Activated T-helper 2 cell treated with anti-CD3 and anti-CD28 coated beads, Interferon-gamma antibody, Interleukin-2, Interleukin-4, amounts not matched to agents 10 μg/mL and 5 μg/mL and 100 μg/mL, durations not matched to agents 14 hours and 24 hours and 36 hours (primary cell): ENCODE results near the gene RAPGEF5. TPM values are rescaled to one million over a fixed set of nuclear protein-coding genes. Genes with fewer than 3 reads are reported as not detected.

Experiments used
- DNase-seq: peaks from one replicate; pipeline ENCODE4 v3.0.0; 2021; ENCODE audit warnings: low spot score
- H3K27ac Mint-ChIP-seq: one replicate; pipeline ENCODE4 v1.8.0; 2021; ENCODE audit warnings: mixed read lengths
- H3K27me3 Mint-ChIP-seq: one replicate; pipeline ENCODE4 v1.8.0; 2021; ENCODE audit warnings: low read depth, mixed read lengths
- H3K36me3 Mint-ChIP-seq: one replicate; pipeline ENCODE4 v1.8.0; 2021; ENCODE audit warnings: low read depth, mixed read lengths
- H3K4me1 Mint-ChIP-seq: one replicate; pipeline ENCODE4 v1.8.0; 2021; ENCODE audit warnings: low read depth, mixed read lengths
- H3K4me3 Mint-ChIP-seq: one replicate; pipeline ENCODE4 v1.8.0; 2021; ENCODE audit warnings: low read depth, mild to moderate bottlenecking, moderate library complexity, mixed read lengths
- H3K9me3 Mint-ChIP-seq: one replicate; pipeline ENCODE4 v1.8.0; 2021; ENCODE audit warnings: mixed read lengths
- intact Hi-C: fragments of 100-400 bp; cut with micrococcal nuclease; formaldehyde crosslinking; loops from one replicate; pipeline ENCODE4 v1.15.1; 2023
- total RNA-seq: library from RNA; stranded (reverse); gene quantifications from 2 replicates; pipeline ENCODE4 v1.2.3, GENCODE V29; 2022

Gene RAPGEF5
- total RNA-seq, 1 donor from 2014 or later = 0.82 TPM

- H3K27ac Mint-ChIP-seq = no peak overlapping the region
- DNase-seq = no peak
- no peaks in the 10 kb centered on the region for H3K4me1 Mint-ChIP-seq
- peaks cover 11% of the 10 kb centered on the region for H3K27me3 Mint-ChIP-seq
- intact Hi-C loops = no loop called here
- H3K36me3 Mint-ChIP-seq = no peaks in the 10 kb centered on the region
- no peaks in the 10 kb centered on the region for H3K9me3 Mint-ChIP-seq
- no peak overlapping the region for H3K4me3 Mint-ChIP-seq
Measured at GRCh38 chr7:22192801-22193200, 164.2 kb downstream of the RAPGEF5 start.

- intact Hi-C loops = no loop called here
Measured at GRCh38 chr7:22190736-22191135, 166.2 kb downstream of the RAPGEF5 start.

GRCh38 chr7:22189741-22190140, 167.2 kb downstream of the RAPGEF5 start:
- Mint-ChIP-seq H3K27ac (no peak overlapping the region), H3K9me3 (no peaks in the 10 kb centered on the region), H3K4me1 (no peaks in the 10 kb centered on the region), H3K4me3 (no peak overlapping the region), H3K27me3 (peaks cover 16% of the 10 kb centered on the region), H3K36me3 (no peaks in the 10 kb centered on the region)
- intact Hi-C loops = no loop called here
- no peak for DNase-seq

More at GRCh38 chr7:22190736-22191135, 166.2 kb downstream of the RAPGEF5 start:
- Mint-ChIP-seq H3K4me1 (no peaks in the 10 kb centered on the region), H3K4me3 (no peak overlapping the region), H3K27me3 (peaks cover 12% of the 10 kb centered on the region), H3K9me3 (no peaks in the 10 kb centered on the region), H3K27ac (no peak overlapping the region), H3K36me3 (no peaks in the 10 kb centered on the region)
- DNase-seq = no peak

GRCh38 chr7:22189230-22189629, 167.7 kb downstream of the RAPGEF5 start:
- no peaks in the 10 kb centered on the region for H3K9me3 Mint-ChIP-seq
- intact Hi-C loops = no loop called here

GRCh38 chr7:22187691-22188348, 169.1 kb downstream of the RAPGEF5 start:
- peaks cover 18% of the 10 kb centered on the region for H3K27me3 Mint-ChIP-seq
- H3K9me3 Mint-ChIP-seq = no peaks in the 10 kb centered on the region
- H3K27ac Mint-ChIP-seq = no peak overlapping the region
- H3K4me3 Mint-ChIP-seq = no peak overlapping the region
- no peaks in the 10 kb centered on the region for H3K36me3 Mint-ChIP-seq
- intact Hi-C loops = no loop called here
- no peak for DNase-seq
- H3K4me1 Mint-ChIP-seq = peaks cover 9% of the 10 kb centered on the region

More at GRCh38 chr7:22189230-22189629, 167.7 kb downstream of the RAPGEF5 start:
- Mint-ChIP-seq H3K27ac (no peak overlapping the region), H3K4me1 (peaks cover 2% of the 10 kb centered on the region), H3K36me3 (no peaks in the 10 kb centered on the region), H3K27me3 (peaks cover 21% of the 10 kb centered on the region), H3K4me3 (no peak overlapping the region)
- no peak for DNase-seq

GRCh38 chr7:22185559-22185958, 171.4 kb downstream of the RAPGEF5 start:
- Mint-ChIP-seq H3K36me3 (no peaks in the 10 kb centered on the region), H3K4me1 (peaks cover 18% of the 10 kb centered on the region), H3K4me3 (no peak overlapping the region), H3K27me3 (peaks cover 26% of the 10 kb centered on the region), H3K27ac (no peak overlapping the region), H3K9me3 (no peaks in the 10 kb centered on the region)
- no peak for DNase-seq
- intact Hi-C loops = no loop called here

- H3K9me3 Mint-ChIP-seq = no peaks in the 10 kb centered on the region
- H3K4me1 Mint-ChIP-seq = peaks cover 18% of the 10 kb centered on the region
- H3K4me3 Mint-ChIP-seq = no peak overlapping the region
- intact Hi-C loops = no loop called here
- DNase-seq = no peak
- peaks cover 3% of the 10 kb centered on the region for H3K36me3 Mint-ChIP-seq
- no peak overlapping the region for H3K27ac Mint-ChIP-seq
- H3K27me3 Mint-ChIP-seq = peaks cover 24% of the 10 kb centered on the region
Measured at GRCh38 chr7:22184549-22185199, 172.3 kb downstream of the RAPGEF5 start.

- Mint-ChIP-seq H3K9me3 (no peaks in the 10 kb centered on the region), H3K4me1 (peaks cover 18% of the 10 kb centered on the region), H3K27me3 (peaks cover 21% of the 10 kb centered on the region), H3K4me3 (no peak overlapping the region), H3K36me3 (peaks cover 3% of the 10 kb centered on the region), H3K27ac (no peak overlapping the region)
- no peak for DNase-seq
- intact Hi-C loops = no loop called here
Measured at GRCh38 chr7:22183522-22184280, 173.3 kb downstream of the RAPGEF5 start.

- intact Hi-C loops = no loop called here
- Mint-ChIP-seq H3K4me3 (peak overlapping the region; percentile 42), H3K9me3 (no peaks in the 10 kb centered on the region), H3K27me3 (peaks cover 21% of the 10 kb centered on the region), H3K36me3 (peaks cover 3% of the 10 kb centered on the region), H3K27ac (peak overlapping the region; percentile 67), H3K4me1 (peaks cover 18% of the 10 kb centered on the region)
- no peak for DNase-seq
Measured at GRCh38 chr7:22182149-22182548, 174.8 kb downstream of the RAPGEF5 start.

GRCh38 chr7:22181663-22182062, 175.3 kb downstream of the RAPGEF5 start:
- Mint-ChIP-seq H3K36me3 (peaks cover 3% of the 10 kb centered on the region), H3K27ac (peak overlapping the region; percentile 67), H3K27me3 (peaks cover 21% of the 10 kb centered on the region), H3K4me3 (peak overlapping the region; percentile 42), H3K4me1 (peaks cover 18% of the 10 kb centered on the region), H3K9me3 (no peaks in the 10 kb centered on the region)
- intact Hi-C loops = no loop called here
- no peak for DNase-seq

GRCh38 chr7:22179442-22179879, 177.5 kb downstream of the RAPGEF5 start:
- no peak for DNase-seq
- Mint-ChIP-seq H3K36me3 (peaks cover 8% of the 10 kb centered on the region), H3K27me3 (peaks cover 14% of the 10 kb centered on the region), H3K4me3 (no peak overlapping the region), H3K27ac (no peak overlapping the region), H3K9me3 (no peaks in the 10 kb centered on the region), H3K4me1 (peaks cover 22% of the 10 kb centered on the region)
- intact Hi-C loops = loop anchor here (10.0 kb wide), 1 partner anchor 235 kb away; the partner anchor contains the start of gene CDCA7L

- Mint-ChIP-seq H3K36me3 (peaks cover 10% of the 10 kb centered on the region), H3K4me1 (peaks cover 25% of the 10 kb centered on the region), H3K27ac (no peak overlapping the region), H3K27me3 (peaks cover 13% of the 10 kb centered on the region), H3K9me3 (no peaks in the 10 kb centered on the region), H3K4me3 (no peak overlapping the region)
- no peak for DNase-seq
- intact Hi-C loops = loop anchor here (10.0 kb wide), 1 partner anchor 234 kb away; the partner anchor contains the start of gene CDCA7L
Measured at GRCh38 chr7:22178735-22179134, 178.2 kb downstream of the RAPGEF5 start.
